Kidney (tissue), 14 donors: ENCODE results near the gene AQP12A. TPM values are rescaled to one million over a fixed set of nuclear protein-coding genes. Genes with fewer than 3 reads are reported as not detected.

Experiments
- DNase-seq, 5 donors: peaks; one replicate each; pipeline ENCODE4 v3.0.0-alpha.2; 2013 to 2020
- FAIRE-seq: peaks from 2 replicates; lab custom pipeline; 2012; peaks lifted over from hg19 to GRCh38; lab: Jason Lieb, UNC
- H3K27ac ChIP-seq, 2 donors: one replicate each; pipeline ENCODE4 v1.7.0; 2013; ENCODE audit warnings: low read depth in 2 of 2, low read length in 2 of 2, inconsistent platforms in 1 of 2
- H3K27me3 ChIP-seq: one replicate; pipeline ENCODE4 v1.7.1; 2013; ENCODE audit warnings: low read length, inconsistent platforms; ENCODE audit not compliant: control insufficient read depth, insufficient read depth
- H3K36me3 ChIP-seq, 3 donors: one replicate each; pipeline versions ENCODE4 v1.7.0 to v1.7.1; 2013; ENCODE audit warnings: low read length in 3 of 3, control low read depth in 1 of 3, inconsistent platforms in 1 of 3; ENCODE audit not compliant: insufficient read depth in 3 of 3, control insufficient read depth in 2 of 3
- H3K4me1 ChIP-seq, 3 donors: one replicate each; pipeline versions ENCODE4 v1.7.0 to v1.7.1; 2013; ENCODE audit warnings: low read length in 3 of 3, inconsistent platforms in 1 of 3, low read depth in 1 of 3; ENCODE audit not compliant: control insufficient read depth in 2 of 3, insufficient read depth in 2 of 3
- H3K4me3 ChIP-seq, 3 donors: one replicate each; pipeline versions ENCODE4 v1.7.0 to v1.8.1; 2013; ENCODE audit warnings: low read length in 3 of 3, control low read depth in 1 of 3, inconsistent platforms in 1 of 3
- H3K9ac ChIP-seq, 3 donors: one replicate each; pipeline versions ENCODE4 v1.7.0 to v1.7.1; 2013; ENCODE audit warnings: low read length in 3 of 3, control low read depth in 1 of 3, inconsistent platforms in 1 of 3
- H3K9me3 ChIP-seq, 3 donors: one replicate each; pipeline versions ENCODE4 v1.7.0 to v1.7.1; 2013; ENCODE audit warnings: low read length in 3 of 3, control low read depth in 1 of 3, inconsistent platforms in 1 of 3; ENCODE audit not compliant: control insufficient read depth in 2 of 3, insufficient read depth in 1 of 3
- CTCF ChIP-seq: IDR thresholded peaks from 3 replicates; pipeline ENCODE4 v1.5.1; 2012; ENCODE audit warnings: mild to moderate bottlenecking, moderate library complexity, borderline replicate concordance; ENCODE audit not compliant: insufficient read depth; ENCODE audit errors: extremely low read depth
- intact Hi-C: fragments of 100-400 bp; cut with DNase I; formaldehyde crosslinking; loops from one replicate; pipeline ENCODE4 v1.11.1; 2022
- polyA plus RNA-seq: library from polyadenylated mRNA; stranded (reverse); fragments of 350-450 nt; fragmentation: Illumina TruSeq; extraction: RNeasy Lipid Tissue Mini Kit (QIAGEN cat#74804); gene quantifications from one replicate; pipeline ENCODE4 v1.2.3, GENCODE V29; 2014; ENCODE audit warnings: low read depth, low replicate concordance; ENCODE audit not compliant: insufficient read depth
- total RNA-seq: library from RNA; stranded (reverse); fragmentation: NEBNext Ultra II Directional; extraction: Animal tissue kit (Norgen Biotek cat#: 25700); gene quantifications from one replicate; pipeline ENCODE4 v1.2.1, GENCODE V29; 2021
- donor health status: control.
- donor health status: control.
- donor health status: control.
- donor health status: control.
- donor health status: control.
- donor health status: DM: yes; HTN: yes; CAD: no.
- donor health status: Normal renal cell carcinoma (clear cell type).

The AQP12A gene
- total and polyA plus RNA-seq, 2 donors from 2014 or later, result not detected

DNA sequence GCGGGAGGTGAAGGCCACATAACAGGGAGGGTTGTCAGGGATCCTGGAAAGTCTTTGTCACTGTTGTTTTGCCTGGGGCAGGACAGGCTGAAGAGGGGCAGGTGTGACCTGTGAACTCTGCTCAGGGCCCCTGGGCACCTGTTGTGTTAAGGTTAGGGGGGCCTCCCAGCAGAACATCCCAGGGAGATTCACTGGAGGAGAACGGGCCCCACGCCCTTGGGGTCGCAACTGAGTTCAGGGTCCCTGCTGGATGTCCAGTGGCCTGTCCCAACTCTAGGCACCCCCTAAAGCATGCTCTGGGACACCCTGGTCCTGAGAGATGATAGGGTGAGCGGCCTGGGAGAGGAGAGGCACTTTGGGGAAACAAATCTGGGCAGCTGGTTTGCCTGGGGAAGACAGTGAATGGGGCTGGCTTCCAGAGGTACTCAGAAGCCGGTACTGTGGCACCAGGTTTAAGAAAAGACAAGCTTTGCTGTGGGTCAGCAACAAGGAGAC, 43.5 kb upstream of the AQP12A start:
- intact Hi-C loops, result no loop called here
- H3K27me3 ChIP-seq, result no peaks in the 10 kb centered on the region
- no peaks in the 10 kb centered on the region for H3K36me3 ChIP-seq
- no peak overlapping the region for H3K27ac ChIP-seq
- DNase-seq (no peak), FAIRE-seq (no peak)
- no peaks in the 10 kb centered on the region for H3K4me1 ChIP-seq
- no peaks in the 10 kb centered on the region for H3K9me3 ChIP-seq
- no peak overlapping the region for H3K9ac ChIP-seq
- H3K4me3 ChIP-seq, result no peak overlapping the region
- no peak for TF ChIP-seq CTCF

- peak in 1 of 5 donors; percentile 52 for DNase-seq
- Histone ChIP-seq H3K4me1 (no peaks in the 10 kb centered on the region), H3K9me3 (no peaks in the 10 kb centered on the region), H3K9ac (no peak overlapping the region), H3K27me3 (no peaks in the 10 kb centered on the region), H3K36me3 (no peaks in the 10 kb centered on the region), H3K27ac (no peak overlapping the region), H3K4me3 (no peak overlapping the region)
- intact Hi-C loops, result no loop called here
- FAIRE-seq, result no peak
- TF ChIP-seq CTCF, result no peak
Measured at GRCh38 chr2:240648650-240649275, 42.9 kb upstream of the AQP12A start.

DNA sequence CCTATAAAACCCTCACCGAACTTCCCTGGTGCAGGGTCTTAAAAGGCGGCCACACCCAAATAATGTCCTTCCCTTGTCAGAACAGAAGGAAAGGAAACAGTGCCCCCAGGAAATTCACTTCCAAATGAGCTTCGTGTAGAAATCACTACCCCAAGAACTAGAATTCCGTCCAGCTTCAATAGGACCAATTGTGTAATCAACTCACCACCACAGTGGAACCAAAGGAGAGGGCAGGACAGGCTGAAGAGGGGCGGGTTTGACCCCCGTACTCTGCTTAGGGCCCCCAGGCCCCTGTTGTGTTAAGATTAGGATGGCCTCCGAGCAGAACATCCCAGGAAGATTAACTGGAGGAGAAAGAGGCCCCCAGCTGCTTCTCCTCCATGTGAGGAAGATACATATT, 42.3 kb upstream of the AQP12A start:
- Histone ChIP-seq H3K27ac (no peak overlapping the region), H3K27me3 (no peaks in the 10 kb centered on the region), H3K4me3 (no peak overlapping the region), H3K9ac (no peak overlapping the region), H3K9me3 (no peaks in the 10 kb centered on the region), H3K36me3 (no peaks in the 10 kb centered on the region), H3K4me1 (no peaks in the 10 kb centered on the region)
- TF ChIP-seq CTCF, result no peak
- FAIRE-seq (no peak), DNase-seq (no peak)
- intact Hi-C loops, result no loop called here
